Muscle layer of colon (tissue), 2 donors: ENCODE measurements around the gene DOLPP1.
"Not testable (repeated sequence)": the region's sequence is repeated elsewhere in the genome, so short reads cannot be mapped to it uniquely, and the experiment has no call there.

Source experiments
- H3K27ac ChIP-seq: one replicate; pipeline ENCODE4 v1.7.0; 2013; ENCODE audit warnings: low read depth, mild to moderate bottlenecking, low read length, moderate library complexity
- H3K27me3 ChIP-seq, 2 donors: one replicate each; pipeline ENCODE4 v1.7.0; 2013; ENCODE audit warnings: low read length in 2 of 2, mild to moderate bottlenecking in 2 of 2; ENCODE audit not compliant: insufficient read depth in 2 of 2, control insufficient read depth in 1 of 2
- H3K36me3 ChIP-seq: one replicate; pipeline ENCODE4 v1.7.0; 2013; ENCODE audit warnings: mild to moderate bottlenecking, low read length; ENCODE audit not compliant: insufficient read depth
- H3K4me1 ChIP-seq: one replicate; pipeline ENCODE4 v1.7.0; 2013; ENCODE audit warnings: mild to moderate bottlenecking, low read length; ENCODE audit not compliant: insufficient read depth
- H3K4me3 ChIP-seq, 2 donors: one replicate each; pipeline ENCODE4 v1.7.0; 2013; ENCODE audit warnings: low read length in 2 of 2, low read depth in 1 of 2, mild to moderate bottlenecking in 1 of 2, moderate library complexity in 1 of 2
- H3K9ac ChIP-seq: one replicate; pipeline ENCODE4 v1.7.0; 2013; ENCODE audit warnings: low read length
- H3K9me3 ChIP-seq: one replicate; pipeline ENCODE4 v1.7.0; 2013; ENCODE audit warnings: mild to moderate bottlenecking, low read length
- donor health status: abdominal sarcoma.
- donor health status: Adenocarcinoma of cecum.

DOLPP1 gene, protein sequence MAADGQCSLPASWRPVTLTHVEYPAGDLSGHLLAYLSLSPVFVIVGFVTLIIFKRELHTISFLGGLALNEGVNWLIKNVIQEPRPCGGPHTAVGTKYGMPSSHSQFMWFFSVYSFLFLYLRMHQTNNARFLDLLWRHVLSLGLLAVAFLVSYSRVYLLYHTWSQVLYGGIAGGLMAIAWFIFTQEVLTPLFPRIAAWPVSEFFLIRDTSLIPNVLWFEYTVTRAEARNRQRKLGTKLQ

DNA sequence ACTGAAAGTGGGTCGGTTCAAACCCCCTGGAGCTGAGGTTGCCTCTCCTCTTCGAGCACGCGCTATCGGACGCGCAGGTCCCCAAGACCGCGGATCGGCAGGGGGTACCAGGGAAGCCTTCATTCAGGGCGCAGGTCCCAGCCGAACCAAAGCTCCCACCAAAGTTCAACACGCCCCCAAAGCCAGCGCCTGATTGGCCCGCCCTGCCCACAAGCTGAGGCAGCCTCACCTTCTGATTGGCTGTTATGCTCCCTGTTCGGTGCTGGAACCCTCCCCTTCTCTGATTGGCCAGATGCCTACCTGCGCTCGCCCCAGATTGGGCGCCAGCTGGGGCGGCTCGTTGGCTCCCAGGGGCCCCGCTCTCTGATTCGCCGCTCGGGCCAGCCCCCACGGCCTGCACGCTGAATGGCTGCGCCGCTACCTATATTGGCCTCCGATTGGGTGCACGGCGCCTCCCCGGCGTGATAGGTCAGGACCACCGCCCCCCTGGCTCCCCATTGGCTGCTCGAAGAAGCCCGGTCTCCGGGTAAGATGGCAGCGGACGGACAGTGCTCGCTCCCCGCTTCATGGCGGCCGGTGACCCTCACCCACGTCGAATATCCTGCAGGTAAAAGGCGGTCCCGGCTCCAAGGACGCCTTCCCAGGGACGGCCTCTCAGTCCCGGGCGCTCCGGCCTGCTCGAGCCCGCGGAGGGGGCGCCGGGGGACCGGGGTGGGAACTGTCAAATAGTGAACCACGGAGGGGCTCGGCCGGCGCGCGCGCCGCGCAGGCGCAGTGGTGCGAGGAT, at the start of gene DOLPP1:
TSS of gene DOLPP1 (plus strand) at position 511 of the 787 bp plus-strand sequence. CDS start at position 532, 21 bp downstream.
- Histone ChIP-seq H3K36me3 (peaks cover 10% of the 10 kb centered on the region), H3K4me3 (peak within 1 kb of the TSS; percentile 83 to 98), H3K27ac (peak within 1 kb of the TSS; percentile 88), H3K9me3 (no peaks in the 10 kb centered on the region), H3K4me1 (peaks cover 14% of the 10 kb centered on the region), H3K9ac (peak within 1 kb of the TSS; percentile 49), H3K27me3 (no peaks in the 10 kb centered on the region)

DNA sequence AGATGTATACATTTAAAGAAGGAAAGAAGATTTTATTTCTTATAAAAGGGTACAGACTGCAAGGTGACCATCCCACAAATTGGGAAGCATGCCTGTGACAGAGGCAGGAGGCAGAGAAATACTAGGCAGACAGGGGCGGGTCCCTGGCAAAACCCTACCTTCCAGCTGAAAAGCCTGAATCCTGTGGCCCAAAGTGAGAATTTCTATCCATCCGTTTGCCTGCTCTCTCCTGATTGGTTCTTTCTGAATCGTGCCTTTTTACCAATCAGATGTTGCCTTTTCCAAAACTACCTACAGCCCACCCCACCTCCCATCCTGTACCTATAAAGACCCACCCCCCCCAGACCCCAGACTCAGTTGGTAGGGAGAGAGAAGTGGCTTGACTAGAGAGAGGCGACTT, 49.4 kb upstream of the DOLPP1 start:
- Histone ChIP-seq H3K27ac (no peak overlapping the region), H3K9ac (no peak overlapping the region), H3K27me3 (no peaks in the 10 kb centered on the region), H3K4me3 (no peak overlapping the region), H3K4me1 (peaks cover 10% of the 10 kb centered on the region), H3K9me3 (no peaks in the 10 kb centered on the region), H3K36me3 (no peaks in the 10 kb centered on the region)

GRCh38 chr9:129032541-129033159, 48.3 kb upstream of the DOLPP1 start:
- Histone ChIP-seq H3K27me3 (no peaks in the 10 kb centered on the region), H3K36me3 (no peaks in the 10 kb centered on the region), H3K9me3 (no peaks in the 10 kb centered on the region), H3K4me1 (peaks cover 5% of the 10 kb centered on the region), H3K4me3 (no peak overlapping the region), H3K27ac (no peak overlapping the region), H3K9ac (no peak overlapping the region)

DNA sequence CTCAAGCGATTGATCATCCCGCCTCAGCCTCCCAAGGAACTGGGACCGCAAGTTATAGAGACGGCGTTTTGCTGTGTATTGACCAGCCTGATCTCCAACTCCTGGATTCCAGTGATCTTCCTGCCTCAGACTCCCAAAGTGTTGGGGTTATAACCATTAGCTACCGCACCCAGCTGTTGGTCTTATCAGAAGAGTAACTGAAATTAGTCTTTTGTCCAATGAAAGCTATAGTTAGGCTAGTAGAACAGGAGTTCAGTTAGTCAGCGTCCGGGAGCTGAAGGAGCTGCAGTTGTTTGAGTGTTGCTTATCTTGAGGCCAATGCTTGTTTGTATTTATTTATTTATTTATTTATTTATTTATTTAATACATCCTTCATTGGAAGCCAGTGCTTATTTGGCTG, 47.7 kb upstream of the DOLPP1 start:
- Histone ChIP-seq H3K4me1 (peaks cover 10% of the 10 kb centered on the region), H3K27me3 (no peaks in the 10 kb centered on the region), H3K9me3 (no peaks in the 10 kb centered on the region), H3K27ac (no peak overlapping the region), H3K4me3 (no peak overlapping the region), H3K9ac (no peak overlapping the region), H3K36me3 (no peaks in the 10 kb centered on the region)

- Histone ChIP-seq H3K4me1 (peaks cover 13% of the 10 kb centered on the region), H3K27ac (peak overlapping the region; percentile 64), H3K9ac (peak overlapping the region; percentile 64), H3K4me3 (peak overlapping the region; percentile 63 to 76)
- H3K9me3 ChIP-seq, H3K27me3 ChIP-seq, H3K36me3 ChIP-seq: not testable (repeated sequence)
Measured at GRCh38 chr9:129035838-129036237, 45.1 kb upstream of the DOLPP1 start.

GRCh38 chr9:129036241-129036922, 44.5 kb upstream of the DOLPP1 start, which contains the start of gene MIGA2:
TSS of gene MIGA2 (plus strand) at chr9:129036626. CDS start at chr9:129040595, 3,969 bp downstream.
- peak within 1 kb of the TSS; percentile 76 to 96 for H3K4me3 ChIP-seq
- H3K27me3 ChIP-seq: no peaks in the 10 kb centered on the region
- H3K9me3 ChIP-seq: no peaks in the 10 kb centered on the region
- peak within 1 kb of the TSS; percentile 76 for H3K27ac ChIP-seq
- peaks cover 13% of the 10 kb centered on the region for H3K4me1 ChIP-seq
- peak within 1 kb of the TSS; percentile 64 for H3K9ac ChIP-seq
- peaks cover 5% of the 10 kb centered on the region for H3K36me3 ChIP-seq

DNA sequence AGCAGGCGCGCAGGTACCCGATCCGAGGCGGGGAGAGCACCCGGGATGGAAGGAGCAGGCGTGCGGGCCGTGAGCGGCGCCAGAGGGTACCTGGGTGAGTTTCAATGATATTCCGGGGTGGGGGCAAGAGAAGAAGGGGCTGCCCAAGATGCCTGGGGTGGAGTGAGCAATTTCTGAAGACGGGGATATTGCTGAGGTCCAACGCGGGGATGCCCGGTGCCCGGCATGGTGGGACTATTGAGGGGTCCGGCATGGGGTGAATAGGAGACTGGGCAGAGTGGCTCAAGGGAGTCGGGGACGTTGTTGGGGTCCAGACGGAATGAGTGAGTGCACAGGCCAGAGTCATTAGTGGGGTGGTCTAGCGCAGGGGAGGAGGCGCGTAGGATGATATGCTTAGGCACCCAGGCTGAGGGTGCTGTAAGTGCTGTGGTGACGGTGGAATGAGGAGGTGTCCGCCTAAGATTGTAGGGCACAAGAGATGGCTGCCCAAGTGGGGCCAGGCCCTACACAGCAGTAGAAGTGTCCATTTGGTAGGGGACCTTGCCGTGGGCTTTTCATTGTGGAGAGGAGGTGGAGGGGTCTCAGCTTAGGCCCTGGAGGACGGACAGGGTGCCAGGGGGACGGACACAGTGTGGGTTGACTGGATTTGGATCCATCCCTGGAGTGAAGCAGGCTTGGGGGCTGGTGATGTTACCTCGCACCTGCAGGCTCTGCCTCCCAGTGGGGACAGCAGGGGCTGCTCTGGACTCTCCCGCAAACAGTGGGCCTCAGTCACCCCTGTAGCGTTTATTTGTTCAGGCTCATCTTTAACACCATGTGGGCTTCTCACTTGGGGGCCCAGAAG, 43.8 kb upstream of the DOLPP1 start:
- Histone ChIP-seq H3K4me3 (peak overlapping the region; percentile 76 to 96), H3K9me3 (no peaks in the 10 kb centered on the region), H3K36me3 (peaks cover 12% of the 10 kb centered on the region), H3K27ac (peak overlapping the region; percentile 76), H3K4me1 (peaks cover 13% of the 10 kb centered on the region), H3K9ac (peak overlapping the region; percentile 45), H3K27me3 (no peaks in the 10 kb centered on the region)

GRCh38 chr9:129037767-129038098, 43.2 kb upstream of the DOLPP1 start:
- no peaks in the 10 kb centered on the region for H3K9me3 ChIP-seq
- no peak overlapping the region for H3K9ac ChIP-seq
- peaks cover 18% of the 10 kb centered on the region for H3K36me3 ChIP-seq
- no peaks in the 10 kb centered on the region for H3K27me3 ChIP-seq
- peak overlapping the region; percentile 76 to 96 for H3K4me3 ChIP-seq
- H3K27ac ChIP-seq: no peak overlapping the region
- peaks cover 13% of the 10 kb centered on the region for H3K4me1 ChIP-seq

DNA sequence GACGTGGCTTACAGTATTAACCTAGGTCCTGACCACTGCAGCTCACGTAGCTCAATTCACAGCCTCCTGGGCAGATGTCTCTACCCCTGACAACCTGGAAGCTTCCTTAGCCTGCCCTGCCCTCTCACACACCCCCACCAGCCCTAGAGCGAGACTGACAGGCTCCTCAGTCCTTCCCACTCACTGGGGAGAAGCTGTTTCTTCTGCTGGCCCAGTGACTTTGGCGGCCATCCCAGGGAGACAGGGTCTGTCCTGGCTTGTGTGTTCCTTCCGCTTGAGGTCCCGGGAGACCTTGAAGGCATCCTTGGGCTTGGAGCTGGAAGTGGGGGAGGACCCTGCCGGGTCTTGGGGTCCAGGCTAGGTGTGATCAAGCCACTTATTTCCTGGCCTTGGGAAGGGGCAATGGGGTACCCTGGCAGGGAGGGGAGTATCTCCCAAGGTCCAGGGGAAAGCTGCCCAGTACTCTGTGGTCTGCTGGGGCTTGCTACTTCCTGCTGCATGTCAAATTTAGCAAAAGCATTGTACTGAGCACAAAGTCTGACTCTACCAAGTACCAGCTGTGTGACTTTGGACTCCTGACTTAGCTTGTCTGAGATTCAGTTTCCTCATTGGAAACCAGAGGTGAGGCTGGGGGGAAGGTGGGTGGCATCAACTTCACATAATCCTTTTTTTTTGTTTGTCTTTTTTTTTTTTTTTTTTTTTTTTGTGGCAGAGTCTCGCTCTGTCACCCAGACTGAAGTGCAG, 42.6 kb upstream of the DOLPP1 start:
- Histone ChIP-seq H3K4me3 (peak overlapping the region; percentile 22 to 76), H3K36me3 (peaks cover 18% of the 10 kb centered on the region), H3K27ac (no peak overlapping the region), H3K9me3 (no peaks in the 10 kb centered on the region), H3K9ac (no peak overlapping the region), H3K27me3 (no peaks in the 10 kb centered on the region), H3K4me1 (peaks cover 13% of the 10 kb centered on the region)

DNA sequence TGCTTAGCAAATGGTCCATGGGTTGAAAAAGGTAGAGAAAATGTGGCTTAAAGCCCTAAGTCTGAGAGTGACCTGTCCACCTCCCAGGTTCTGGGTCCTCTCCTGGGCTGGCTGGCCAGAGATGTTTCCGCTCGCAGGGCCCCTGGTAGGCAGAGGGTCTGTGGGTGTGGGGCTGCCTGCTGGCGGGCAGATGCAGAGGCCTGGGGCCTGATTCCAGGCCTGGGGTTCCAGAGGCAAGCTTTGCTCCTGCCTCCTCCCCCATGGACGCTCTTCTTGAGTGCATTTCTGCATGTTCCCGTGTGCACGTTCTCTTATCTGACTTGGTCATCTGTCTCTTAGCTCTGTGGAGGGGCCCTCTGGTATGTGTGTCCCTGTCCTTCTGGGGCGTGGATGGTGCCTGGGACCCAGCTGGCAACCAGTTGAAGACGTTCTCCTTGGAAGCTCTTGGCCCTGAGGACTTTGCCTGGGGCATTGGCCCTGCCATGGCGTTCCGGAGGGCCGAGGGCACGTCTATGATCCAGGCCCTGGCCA, 40.7 kb upstream of the DOLPP1 start:
- Histone ChIP-seq H3K4me3 (no peak overlapping the region), H3K27me3 (no peaks in the 10 kb centered on the region), H3K27ac (no peak overlapping the region), H3K9me3 (no peaks in the 10 kb centered on the region), H3K4me1 (peaks cover 13% of the 10 kb centered on the region), H3K36me3 (peaks cover 18% of the 10 kb centered on the region), H3K9ac (no peak overlapping the region)
